Neuronal stem cell (in vitro differentiated cells): Measurements from ENCODE around the gene TPH2.

Experiments
- DNase-seq: peaks from one replicate; pipeline ENCODE4 v3.0.0-alpha.2; 2013; ENCODE audit warnings: low spot score
- H2AFZ ChIP-seq: one replicate; pipeline ENCODE4 v1.6.1; 2013; ENCODE audit warnings: mild to moderate bottlenecking, low read length, inconsistent platforms
- H2AK5ac ChIP-seq: 2 replicates; pipeline ENCODE4 v1.6.1; 2013; ENCODE audit warnings: low read depth, mild to moderate bottlenecking, inconsistent platforms, low read length, moderate library complexity, mixed read lengths
- H2BK120ac ChIP-seq: 2 replicates; pipeline ENCODE4 v1.6.1; 2013; ENCODE audit warnings: low read depth, mild to moderate bottlenecking, inconsistent platforms, low read length, moderate library complexity, mixed read lengths
- H2BK12ac ChIP-seq: one replicate; pipeline ENCODE4 v1.6.1; 2013; ENCODE audit warnings: low read length, inconsistent platforms
- H2BK15ac ChIP-seq: 2 replicates; pipeline ENCODE4 v1.6.1; 2013; ENCODE audit warnings: mild to moderate bottlenecking, low read length, inconsistent platforms, mixed read lengths
- H2BK5ac ChIP-seq: one replicate; pipeline ENCODE4 v1.6.1; 2013; ENCODE audit warnings: inconsistent platforms, mild to moderate bottlenecking, low read length, moderate library complexity
- H3K14ac ChIP-seq: one replicate; pipeline ENCODE4 v1.6.1; 2013; ENCODE audit warnings: low read length, inconsistent platforms
- H3K18ac ChIP-seq: 2 replicates; pipeline ENCODE4 v1.6.1; 2013; ENCODE audit warnings: low read length, inconsistent platforms
- H3K23ac ChIP-seq: 2 replicates; pipeline ENCODE4 v1.6.1; 2013; ENCODE audit warnings: low read depth, mild to moderate bottlenecking, mixed read lengths, low read length, inconsistent platforms; ENCODE audit not compliant: poor library complexity
- H3K27ac ChIP-seq: replicated peaks from 3 replicates; pipeline ENCODE4 v1.5.1; 2013; ENCODE audit warnings: low read length, inconsistent platforms
- H3K27me3 ChIP-seq, 3 experiments: 2 replicates each; pipeline ENCODE4 v1.6.1; 2013; ENCODE audit warnings: low read length in 3 of 3, mild to moderate bottlenecking in 2 of 3, inconsistent platforms in 1 of 3, low read depth in 1 of 3, mixed read lengths in 1 of 3, moderate library complexity in 1 of 3; ENCODE audit not compliant: control insufficient read depth in 3 of 3, insufficient read depth in 3 of 3
- H3K36me3 ChIP-seq, 2 donors: replicated peaks in 1 of 2; 2 replicates each; pipeline ENCODE4 v1.6.1; 2013; ENCODE audit warnings: low read length in 2 of 2; ENCODE audit not compliant: control insufficient read depth in 2 of 2, insufficient read depth in 2 of 2
- H3K4ac ChIP-seq: 2 replicates; pipeline ENCODE4 v1.6.1; 2013; ENCODE audit warnings: inconsistent platforms, mild to moderate bottlenecking, low read length, moderate library complexity
- H3K4me1 ChIP-seq, 2 donors: 1 replicate in 1 of 2; 2 replicates in 1 of 2; pipeline ENCODE4 v1.6.1; 2013; ENCODE audit warnings: low read length in 2 of 2, low read depth in 1 of 2; ENCODE audit not compliant: control insufficient read depth in 2 of 2, insufficient read depth in 1 of 2
- H3K4me2 ChIP-seq: one replicate; pipeline ENCODE4 v1.6.1; 2013; ENCODE audit warnings: mild to moderate bottlenecking, low read length, inconsistent platforms; ENCODE audit not compliant: insufficient read depth, poor library complexity, severe bottlenecking
- H3K4me3 ChIP-seq, 2 donors: 2 replicates each; pipeline ENCODE4 v1.5.1; 2013; ENCODE audit warnings: low read length in 2 of 2, mild to moderate bottlenecking in 2 of 2, inconsistent platforms in 1 of 2, moderate library complexity in 1 of 2
- H3K79me1 ChIP-seq: one replicate; pipeline ENCODE4 v1.6.1; 2013; ENCODE audit warnings: low read depth, mild to moderate bottlenecking, inconsistent platforms, low read length, moderate library complexity
- H3K9ac ChIP-seq: one replicate; pipeline ENCODE4 v1.6.1; 2013; ENCODE audit warnings: mild to moderate bottlenecking, low read depth, low read length, inconsistent platforms; ENCODE audit not compliant: poor library complexity
- H3K9me3 ChIP-seq, 2 donors: replicated peaks in 1 of 2; 2 replicates each; pipeline versions ENCODE3 to v1.6.1; 2013; ENCODE audit warnings: low read length in 2 of 2, mild to moderate bottlenecking in 2 of 2, inconsistent platforms in 1 of 2, low read depth in 1 of 2, mixed read lengths in 1 of 2, moderate library complexity in 1 of 2; ENCODE audit not compliant: control insufficient read depth in 2 of 2, insufficient read depth in 1 of 2
- H4K8ac ChIP-seq: one replicate; pipeline ENCODE4 v1.6.1; 2013; ENCODE audit warnings: low read depth, mild to moderate bottlenecking, inconsistent platforms, low read length, moderate library complexity
- H4K91ac ChIP-seq: one replicate; pipeline ENCODE4 v1.6.1; 2013; ENCODE audit warnings: low read length, low read depth, mild to moderate bottlenecking, inconsistent platforms; ENCODE audit not compliant: poor library complexity
- WGBS, 2 donors: extraction: QIAGEN DNeasy Blood & Tissue Kit; methylation state at CpG; one replicate each; pipeline ENCODE4 v1.1.7; 2013; ENCODE audit warnings: missing lambda C conversion rate in 2 of 2, mixed read lengths in 1 of 2; ENCODE audit not compliant: insufficient read length in 2 of 2, insufficient replicate concordance in 1 of 2; ENCODE audit errors: extremely low coverage in 2 of 2; 5-methylcytosine and 5-hydroxymethylcytosine counted together

TPH2 gene

GRCh38 chr12:71950404-71950803 is 11.8 kb downstream of the TPH2 start:
- no CpG with 5 or more reads among the region's 4 CpGs for WGBS, 2 donors
- Histone ChIP-seq H2AFZ (no peak overlapping the region), H4K91ac (no peak overlapping the region), H3K4ac (no peak overlapping the region), H4K8ac (no peak overlapping the region), H3K27me3 (no peaks in the 10 kb centered on the region), H3K9me3 (peaks cover 0 to 9% of the 10 kb centered on the region in 2 donors), H3K79me1 (no peaks in the 10 kb centered on the region), H2BK12ac (no peak overlapping the region), H3K36me3 (no peaks in the 10 kb centered on the region), H3K18ac (no peak overlapping the region), H3K4me2 (no peak overlapping the region), H3K14ac (no peak overlapping the region), H3K4me3 (no peak overlapping the region), H2BK15ac (no peak overlapping the region), H3K4me1 (peaks cover 13 to 25% of the 10 kb centered on the region in 2 donors), H3K27ac (no peak overlapping the region), H2BK5ac (no peak overlapping the region), H2AK5ac (no peak overlapping the region), H3K9ac (no peak overlapping the region), H3K23ac (no peak overlapping the region), H2BK120ac (no peak overlapping the region)
- no peak for DNase-seq

- no peak overlapping the region for H2BK12ac ChIP-seq
- no peak overlapping the region for H4K8ac ChIP-seq
- H4K91ac ChIP-seq: no peak overlapping the region
- H2AK5ac ChIP-seq: no peak overlapping the region
- H3K79me1 ChIP-seq: no peaks in the 10 kb centered on the region
- no peak overlapping the region for H2BK15ac ChIP-seq
- no peak overlapping the region for H3K18ac ChIP-seq
- H3K27me3 ChIP-seq: no peaks in the 10 kb centered on the region
- no peak overlapping the region for H2AFZ ChIP-seq
- no peak overlapping the region for H3K4me3 ChIP-seq
- H3K4me2 ChIP-seq: no peak overlapping the region
- H3K23ac ChIP-seq: no peak overlapping the region
- WGBS, 2 donors: no CpG with 5 or more reads among the region's 4 CpGs
- H2BK120ac ChIP-seq: no peak overlapping the region
- no peak overlapping the region for H3K14ac ChIP-seq
- H3K27ac ChIP-seq: no peak overlapping the region
- peaks cover 13 to 25% of the 10 kb centered on the region in 2 donors for H3K4me1 ChIP-seq
- H3K9me3 ChIP-seq: peaks cover 0 to 9% of the 10 kb centered on the region in 2 donors
- H3K36me3 ChIP-seq: no peaks in the 10 kb centered on the region
- no peak overlapping the region for H3K4ac ChIP-seq
- no peak overlapping the region for H3K9ac ChIP-seq
- no peak overlapping the region for H2BK5ac ChIP-seq
- no peak for DNase-seq
Observed at GRCh38 chr12:71950819-71951218, 12.2 kb downstream of the TPH2 start.

GRCh38 chr12:71954083-71954778 is 15.6 kb downstream of the TPH2 start:
- Histone ChIP-seq H2AFZ (no peak overlapping the region), H3K4me3 (no peak overlapping the region), H3K36me3 (no peaks in the 10 kb centered on the region), H3K9me3 (peaks cover 0 to 7% of the 10 kb centered on the region in 2 donors), H3K14ac (no peak overlapping the region), H4K91ac (no peak overlapping the region), H3K27ac (no peak overlapping the region), H3K18ac (no peak overlapping the region), H3K27me3 (no peaks in the 10 kb centered on the region), H2BK12ac (no peak overlapping the region), H3K23ac (no peak overlapping the region), H3K79me1 (no peaks in the 10 kb centered on the region), H3K4me2 (no peak overlapping the region), H4K8ac (no peak overlapping the region), H2AK5ac (no peak overlapping the region), H3K4me1 (peaks cover 4 to 13% of the 10 kb centered on the region in 2 donors), H2BK120ac (no peak overlapping the region), H3K9ac (no peak overlapping the region), H2BK15ac (no peak overlapping the region), H3K4ac (no peak overlapping the region), H2BK5ac (no peak overlapping the region)
- WGBS, 2 donors: no CpG with 5 or more reads among the region's 13 CpGs
- no peak for DNase-seq

DNA sequence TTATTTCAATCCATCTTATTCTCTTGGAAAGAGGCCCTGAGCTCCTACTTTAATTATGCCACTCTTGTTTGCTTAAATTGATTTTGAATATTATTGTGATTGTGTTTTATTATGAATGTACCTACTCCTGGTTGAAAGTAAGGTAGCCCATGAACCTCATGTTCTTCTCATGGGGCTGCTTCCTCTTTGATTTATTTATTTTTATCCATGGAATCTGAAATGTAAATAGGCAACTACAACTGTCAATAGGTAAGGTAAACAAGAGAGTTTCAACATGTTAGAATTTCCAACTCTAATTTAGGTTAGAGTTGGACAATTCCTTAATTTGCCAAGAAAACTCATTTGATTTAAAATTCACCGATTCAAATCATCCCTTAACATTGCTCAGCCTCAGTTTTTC is 16.2 kb downstream of the TPH2 start:
- H2BK5ac ChIP-seq: no peak overlapping the region
- H2AFZ ChIP-seq: no peak overlapping the region
- H3K9me3 ChIP-seq: peaks cover 0 to 2% of the 10 kb centered on the region in 2 donors
- no peak overlapping the region for H3K4ac ChIP-seq
- no peak for DNase-seq
- H3K9ac ChIP-seq: no peak overlapping the region
- no peak overlapping the region for H3K18ac ChIP-seq
- H4K91ac ChIP-seq: no peak overlapping the region
- WGBS, 2 donors: no CpG with 5 or more reads among the region's 1 CpG
- H3K27me3 ChIP-seq: no peaks in the 10 kb centered on the region
- H2BK15ac ChIP-seq: no peak overlapping the region
- H3K36me3 ChIP-seq: no peaks in the 10 kb centered on the region
- no peak overlapping the region for H3K23ac ChIP-seq
- no peaks in the 10 kb centered on the region for H3K79me1 ChIP-seq
- H3K27ac ChIP-seq: no peak overlapping the region
- H2AK5ac ChIP-seq: no peak overlapping the region
- H2BK12ac ChIP-seq: no peak overlapping the region
- no peak overlapping the region for H4K8ac ChIP-seq
- no peak overlapping the region for H3K4me3 ChIP-seq
- H3K4me2 ChIP-seq: no peak overlapping the region
- peaks cover 2 to 9% of the 10 kb centered on the region in 2 donors for H3K4me1 ChIP-seq
- no peak overlapping the region for H2BK120ac ChIP-seq
- H3K14ac ChIP-seq: no peak overlapping the region
